Measurements from ENCODE around the gene PRRC2C. TPM values are rescaled to one million over a fixed set of nuclear protein-coding genes. Genes with fewer than 3 reads are reported as not detected.
"Not testable (repeated sequence)": the region's sequence is repeated elsewhere in the genome, so short reads cannot be mapped to it uniquely, and the experiment has no call there.

Gene PRRC2C
- total and polyA plus RNA-seq, 7 donors, result 12.7 to 71.4 (median 50.8) TPM

DNA sequence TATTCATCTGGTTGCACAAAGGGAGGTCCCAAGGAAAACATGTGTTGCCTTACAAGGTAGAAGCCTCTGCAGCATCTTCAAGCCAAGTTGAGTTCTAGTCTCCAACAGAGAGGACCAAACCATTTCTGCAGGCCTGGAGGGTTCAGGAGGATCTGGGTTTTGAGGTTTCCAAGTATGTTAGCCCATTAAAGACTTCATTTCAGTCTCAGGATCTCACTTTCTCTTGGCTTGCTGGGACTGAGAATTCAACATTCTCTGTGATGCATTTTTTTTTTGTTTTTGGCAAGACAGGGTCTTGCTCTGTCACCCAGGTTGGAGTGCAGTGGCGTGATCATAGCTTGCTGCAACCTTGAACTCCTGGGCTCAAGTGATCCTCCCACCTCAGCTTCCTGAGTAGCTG is 128.0 kb downstream of the PRRC2C start:
- H3K4me1 ChIP-seq, result no peaks in the 10 kb centered on the region
- no peak overlapping the region for H3K27ac ChIP-seq
- no peak overlapping the region for H3K4me3 ChIP-seq
- intact Hi-C loops (cut with DNase I), result no loop called here
- 89 to 94% (median 91%) methylated on average over 1 of the region's 1 CpG for WGBS, 3 donors
- TF ChIP-seq, protein P1, sequence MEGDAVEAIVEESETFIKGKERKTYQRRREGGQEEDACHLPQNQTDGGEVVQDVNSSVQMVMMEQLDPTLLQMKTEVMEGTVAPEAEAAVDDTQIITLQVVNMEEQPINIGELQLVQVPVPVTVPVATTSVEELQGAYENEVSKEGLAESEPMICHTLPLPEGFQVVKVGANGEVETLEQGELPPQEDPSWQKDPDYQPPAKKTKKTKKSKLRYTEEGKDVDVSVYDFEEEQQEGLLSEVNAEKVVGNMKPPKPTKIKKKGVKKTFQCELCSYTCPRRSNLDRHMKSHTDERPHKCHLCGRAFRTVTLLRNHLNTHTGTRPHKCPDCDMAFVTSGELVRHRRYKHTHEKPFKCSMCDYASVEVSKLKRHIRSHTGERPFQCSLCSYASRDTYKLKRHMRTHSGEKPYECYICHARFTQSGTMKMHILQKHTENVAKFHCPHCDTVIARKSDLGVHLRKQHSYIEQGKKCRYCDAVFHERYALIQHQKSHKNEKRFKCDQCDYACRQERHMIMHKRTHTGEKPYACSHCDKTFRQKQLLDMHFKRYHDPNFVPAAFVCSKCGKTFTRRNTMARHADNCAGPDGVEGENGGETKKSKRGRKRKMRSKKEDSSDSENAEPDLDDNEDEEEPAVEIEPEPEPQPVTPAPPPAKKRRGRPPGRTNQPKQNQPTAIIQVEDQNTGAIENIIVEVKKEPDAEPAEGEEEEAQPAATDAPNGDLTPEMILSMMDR (IDR thresholded peaks at IDR 0.05), result no peak
- no peaks in the 10 kb centered on the region for H3K9me3 ChIP-seq
- DNase-seq (no peak), ATAC-seq (no peak)
- H3K27me3 ChIP-seq (ENCODE audit: insufficient read depth in 3 of 3, low read length in 2 of 3), result no peaks in the 10 kb centered on the region
- no peaks in the 10 kb centered on the region for H3K36me3 ChIP-seq (ENCODE audit: insufficient read depth in 1 of 2, low read depth in 1 of 2)

DNA sequence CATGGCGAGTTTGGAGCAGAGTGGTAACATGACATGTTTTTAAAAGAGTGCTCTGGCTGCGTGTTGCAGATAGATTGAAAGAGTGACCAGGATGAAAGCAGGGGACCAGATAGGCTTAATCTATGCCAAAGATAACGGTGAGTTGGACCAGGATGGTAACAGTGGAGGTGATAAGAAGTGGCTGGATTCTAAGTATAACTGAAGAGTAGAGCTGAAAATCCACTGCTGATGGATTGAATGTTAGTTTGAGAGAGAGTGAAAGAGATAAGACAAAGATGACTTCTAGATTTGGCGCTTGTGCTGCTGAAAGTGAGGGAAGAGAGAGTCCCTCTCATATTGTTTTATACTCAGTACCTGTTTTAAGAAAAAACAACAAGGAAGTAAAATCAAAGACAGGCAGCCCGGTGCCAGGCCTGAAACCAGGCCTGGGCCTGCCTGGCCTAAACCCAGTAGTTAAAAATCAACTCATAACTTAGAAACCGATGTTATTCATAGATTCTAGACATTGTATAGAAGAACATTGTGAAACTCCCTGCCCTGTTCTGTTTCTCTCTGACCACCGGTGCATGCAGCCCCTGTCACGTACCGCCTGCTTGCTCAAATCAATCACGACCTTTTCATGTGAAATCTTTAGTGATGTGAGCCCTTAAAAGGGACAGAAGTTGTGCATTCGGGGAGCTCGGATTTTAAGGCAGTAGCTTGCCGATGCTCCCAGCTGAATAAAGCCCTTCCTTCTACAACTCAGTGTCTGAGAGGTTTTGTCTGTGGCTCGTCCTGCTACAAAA is 130.0 kb downstream of the PRRC2C start:
- H3K4me3 ChIP-seq; ATAC-seq; intact Hi-C loops (cut with DNase I); H3K27me3 ChIP-seq (ENCODE audit: insufficient read depth in 3 of 3, low read length in 2 of 3); H3K36me3 ChIP-seq (ENCODE audit: insufficient read depth in 1 of 2, low read depth in 1 of 2); H3K4me1 ChIP-seq; H3K27ac ChIP-seq; DNase-seq; H3K9me3 ChIP-seq: not testable (repeated sequence)
- 84 to 90% (median 88%) methylated on average over 14 of the region's 14 CpGs for WGBS, 3 donors

DNA sequence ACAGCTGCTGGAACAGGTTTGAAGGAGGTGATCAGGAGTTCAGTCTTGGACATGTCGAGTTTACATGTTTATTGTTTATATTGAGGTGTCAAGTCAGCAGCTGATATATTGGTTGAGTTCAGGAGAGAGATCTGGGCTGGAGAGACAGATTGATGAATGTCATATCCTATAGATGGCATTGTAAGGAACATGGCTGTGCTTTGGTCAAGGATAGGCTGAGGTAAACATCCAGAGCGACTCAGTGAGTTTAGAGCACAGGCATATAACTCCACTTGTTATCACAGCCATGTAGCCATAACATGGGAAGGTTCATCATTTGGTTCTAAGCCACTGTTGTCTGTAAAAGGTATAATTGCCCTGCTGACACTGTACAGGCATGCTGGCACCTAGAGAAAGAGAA is 131.3 kb downstream of the PRRC2C start:
- Histone ChIP-seq H3K4me3 (no peak overlapping the region), H3K27ac (no peak overlapping the region), H3K4me1 (no peaks in the 10 kb centered on the region), H3K9me3 (no peaks in the 10 kb centered on the region), H3K36me3 (ENCODE audit: insufficient read depth in 1 of 2, low read depth in 1 of 2) (no peaks in the 10 kb centered on the region), H3K27me3 (ENCODE audit: insufficient read depth in 3 of 3, low read length in 2 of 3) (no peaks in the 10 kb centered on the region)
- intact Hi-C loops (cut with DNase I), result no loop called here
- TF ChIP-seq, protein P1 (IDR thresholded peaks at IDR 0.05), result no peak
- DNase-seq (no peak), ATAC-seq (no peak)
- WGBS, 3 donors, result 74 to 86% (median 79%) methylated on average over 2 of the region's 2 CpGs

DNA sequence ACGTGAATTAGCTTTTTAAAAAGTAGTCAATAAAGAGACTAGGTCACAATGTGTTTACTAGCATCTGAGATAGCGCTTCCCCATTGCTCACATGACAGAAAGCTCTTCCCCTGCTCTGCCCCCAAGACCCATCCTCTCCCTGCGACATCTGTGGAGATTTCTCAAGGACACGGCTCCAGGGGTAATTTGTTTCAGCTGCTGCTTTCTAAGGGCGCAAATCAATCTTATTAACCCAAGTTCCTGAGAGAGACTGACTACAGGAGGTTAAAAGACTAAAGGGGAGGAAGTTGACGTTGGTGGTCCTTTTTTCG is 136.8 kb downstream of the PRRC2C start, which contains the start of gene MYOCOS:
Gene MYOCOS (plus strand): TSS at position 92 of the 311 bp plus-strand sequence. CDS start 1,641 bp downstream, outside the sequence.
- intact Hi-C loops (cut with DNase I), result no loop called here

DNA sequence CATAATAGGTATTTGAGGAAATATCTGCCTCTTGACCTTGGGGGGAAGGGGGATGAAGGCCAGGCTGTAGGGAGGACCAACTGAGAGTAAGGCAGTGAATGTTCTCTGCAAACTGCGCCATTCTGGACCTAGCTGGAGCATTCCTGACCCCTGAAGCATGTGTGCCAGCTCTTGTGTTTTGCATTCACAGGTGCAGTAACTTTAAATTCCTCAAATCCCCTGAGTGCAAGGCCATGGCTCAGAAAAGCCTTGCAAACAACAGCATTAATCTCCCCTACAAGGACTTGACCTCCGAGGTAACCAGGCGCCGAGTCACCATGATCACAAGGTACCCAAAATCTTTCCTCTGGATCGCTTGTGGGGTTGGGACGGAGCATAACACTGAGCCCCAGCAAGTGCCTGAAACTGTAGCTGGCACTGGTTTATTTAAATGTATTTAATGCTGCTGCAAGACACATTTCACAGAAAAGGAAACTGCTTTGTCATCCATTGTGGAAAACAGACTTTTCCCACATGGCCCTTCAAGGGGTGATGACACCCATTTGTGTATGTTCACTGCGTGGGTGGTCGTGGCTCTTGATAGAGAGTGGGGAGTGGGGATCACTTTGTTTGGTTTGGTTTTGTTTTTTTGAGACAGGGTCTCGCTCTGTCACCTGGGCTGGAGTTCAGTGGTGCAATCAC is 138.5 kb downstream of the PRRC2C start:
- Histone ChIP-seq H3K4me3 (no peak overlapping the region), H3K9me3 (no peaks in the 10 kb centered on the region), H3K27ac (no peak overlapping the region), H3K36me3 (ENCODE audit: insufficient read depth in 1 of 2, low read depth in 1 of 2) (no peaks in the 10 kb centered on the region), H3K27me3 (ENCODE audit: insufficient read depth in 3 of 3, low read length in 2 of 3) (peaks cover 0 to 2% (median 0%) of the 10 kb centered on the region in 3 donors), H3K4me1 (no peaks in the 10 kb centered on the region)
- intact Hi-C loops (cut with DNase I), result no loop called here
- ATAC-seq (no peak), DNase-seq (no peak)
- TF ChIP-seq, protein P1 (IDR thresholded peaks at IDR 0.05), result no peak
- WGBS, 3 donors, result 59 to 62% (median 60%) methylated on average over 9 of the region's 9 CpGs

More for the DNA sequence above, 136.8 kb downstream of the PRRC2C start, which contains the start of gene MYOCOS:
- TF ChIP-seq, protein P1 (IDR thresholded peaks at IDR 0.05), result no peak
- 45 to 52% (median 50%) methylated on average over 7 of the region's 7 CpGs for WGBS, 3 donors
- Histone ChIP-seq H3K27me3 (ENCODE audit: insufficient read depth in 3 of 3, low read length in 2 of 3) (peaks cover 0 to 2% (median 0%) of the 10 kb centered on the region in 3 donors), H3K36me3 (ENCODE audit: insufficient read depth in 1 of 2, low read depth in 1 of 2) (no peaks in the 10 kb centered on the region), H3K9me3 (no peaks in the 10 kb centered on the region), H3K27ac (no peak within 1 kb of the TSS), H3K4me3 (no peak within 1 kb of the TSS), H3K4me1 (no peaks in the 10 kb centered on the region)
- DNase-seq (no peak), ATAC-seq (no peak)

All from psoas muscle (tissue), 8 donors.